Neural cell (in vitro differentiated cells): ENCODE data around the gene UPB1.

Experiments used
- EP300 ChIP-seq: fragments of 450-650 bp; conservative IDR thresholded peaks from 2 replicates; pipeline ENCODE4 v1.6.1; 2014; ENCODE audit warnings: antibody characterized with exemption, mild to moderate bottlenecking, moderate library complexity; ENCODE audit not compliant: poor library complexity, severe bottlenecking
- EZH2 ChIP-seq: fragments of 200-600, 300-800 bp; shearing (Covaris generic), sonication (generic); IDR thresholded peaks from 2 replicates; pipeline ENCODE4 v1.6.1; 2014; ENCODE audit warnings: antibody characterized with exemption, low read length, borderline replicate concordance, mild to moderate bottlenecking; ENCODE audit not compliant: insufficient read depth, poor library complexity, severe bottlenecking
- MXI1 ChIP-seq: fragments of 450-650 bp; conservative IDR thresholded peaks from 2 replicates; pipeline ENCODE4 v1.6.1; 2014; ENCODE audit warnings: antibody characterized with exemption, mild to moderate bottlenecking; ENCODE audit not compliant: poor library complexity, severe bottlenecking
- POLR2AphosphoS5 ChIP-seq: IDR thresholded peaks from 2 replicates; pipeline ENCODE4 v1.6.1; 2012
- RAD21 ChIP-seq: fragments of 450-650 bp; conservative IDR thresholded peaks from 2 replicates; pipeline ENCODE4 v1.6.1; 2014; ENCODE audit warnings: antibody characterized with exemption, mild to moderate bottlenecking, moderate library complexity
- SMC3 ChIP-seq: fragments of 450-650 bp; conservative IDR thresholded peaks from 2 replicates; pipeline ENCODE4 v1.6.1; 2014; ENCODE audit warnings: antibody characterized with exemption, mild to moderate bottlenecking, moderate library complexity; ENCODE audit not compliant: poor library complexity
- TAF1 ChIP-seq: IDR thresholded peaks from 2 replicates; pipeline ENCODE4 v1.6.1; 2012; ENCODE audit warnings: low read depth
- TF ChIP-seq, protein P1 (sequence below): fragments of 450-650 bp; IDR thresholded peaks from 2 replicates; pipeline ENCODE4 v1.5.1; 2014; ENCODE audit warnings: antibody characterized with exemption, mild to moderate bottlenecking, moderate library complexity; ENCODE audit not compliant: poor library complexity, severe bottlenecking
- TF ChIP-seq, protein P2 (sequence below): IDR thresholded peaks from 2 replicates; pipeline ENCODE4 v1.6.1; 2012; ENCODE audit warnings: borderline replicate concordance

DNA sequence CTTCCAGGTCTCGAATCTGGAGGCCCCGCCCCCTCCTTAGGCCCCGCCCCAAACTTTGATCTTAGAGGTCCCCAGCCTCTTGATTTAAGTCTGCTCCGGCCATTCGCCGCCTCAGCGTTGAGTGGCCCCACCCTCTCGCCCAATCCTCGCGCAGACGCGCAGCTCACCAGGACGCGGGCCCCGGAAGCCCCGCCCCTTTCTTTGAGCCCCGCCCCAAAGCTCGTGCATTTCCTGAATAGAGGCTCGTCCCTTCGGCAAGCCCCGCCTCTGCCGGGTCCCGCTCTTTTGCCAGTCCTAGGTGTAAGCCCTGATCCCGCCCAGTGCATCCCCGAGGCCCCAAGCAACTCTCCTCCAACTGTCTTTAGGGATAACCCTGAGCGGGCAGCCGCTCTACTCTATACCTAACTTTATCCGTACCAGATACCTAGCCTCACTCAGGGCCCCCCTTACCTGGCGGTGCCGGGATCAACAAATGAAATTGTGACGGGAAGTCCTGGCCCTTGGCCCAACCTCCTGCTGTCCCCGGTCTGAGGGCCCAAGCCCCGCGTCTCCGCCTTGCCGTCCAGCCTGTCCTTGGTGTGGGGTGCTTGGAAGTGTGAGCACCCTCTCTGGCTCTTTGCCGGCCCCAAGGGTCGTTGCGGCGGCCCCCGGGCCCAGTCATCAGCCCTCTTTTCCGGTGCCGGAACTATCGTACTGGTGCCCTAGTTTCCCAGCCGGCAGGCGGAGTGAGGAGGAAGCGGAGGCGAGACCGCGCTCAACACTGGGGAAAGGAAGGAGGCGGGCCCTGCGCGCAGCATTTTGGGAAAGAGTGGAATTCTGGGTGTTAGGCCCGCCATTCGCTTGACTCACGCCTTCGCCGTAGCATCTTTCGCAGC lies 60.3 kb downstream of the UPB1 start, which contains the start of gene SNRPD3:
- TF ChIP-seq, protein P1, sequence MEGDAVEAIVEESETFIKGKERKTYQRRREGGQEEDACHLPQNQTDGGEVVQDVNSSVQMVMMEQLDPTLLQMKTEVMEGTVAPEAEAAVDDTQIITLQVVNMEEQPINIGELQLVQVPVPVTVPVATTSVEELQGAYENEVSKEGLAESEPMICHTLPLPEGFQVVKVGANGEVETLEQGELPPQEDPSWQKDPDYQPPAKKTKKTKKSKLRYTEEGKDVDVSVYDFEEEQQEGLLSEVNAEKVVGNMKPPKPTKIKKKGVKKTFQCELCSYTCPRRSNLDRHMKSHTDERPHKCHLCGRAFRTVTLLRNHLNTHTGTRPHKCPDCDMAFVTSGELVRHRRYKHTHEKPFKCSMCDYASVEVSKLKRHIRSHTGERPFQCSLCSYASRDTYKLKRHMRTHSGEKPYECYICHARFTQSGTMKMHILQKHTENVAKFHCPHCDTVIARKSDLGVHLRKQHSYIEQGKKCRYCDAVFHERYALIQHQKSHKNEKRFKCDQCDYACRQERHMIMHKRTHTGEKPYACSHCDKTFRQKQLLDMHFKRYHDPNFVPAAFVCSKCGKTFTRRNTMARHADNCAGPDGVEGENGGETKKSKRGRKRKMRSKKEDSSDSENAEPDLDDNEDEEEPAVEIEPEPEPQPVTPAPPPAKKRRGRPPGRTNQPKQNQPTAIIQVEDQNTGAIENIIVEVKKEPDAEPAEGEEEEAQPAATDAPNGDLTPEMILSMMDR: peak; percentile 43
- TF ChIP-seq TAF1: peak; percentile 97
- TF ChIP-seq EP300: peak; percentile 49
- TF ChIP-seq POLR2AphosphoS5: peak; percentile 79
- peak; percentile 29 for TF ChIP-seq RAD21
- TF ChIP-seq MXI1: peak; percentile 85
- TF ChIP-seq, protein P2, sequence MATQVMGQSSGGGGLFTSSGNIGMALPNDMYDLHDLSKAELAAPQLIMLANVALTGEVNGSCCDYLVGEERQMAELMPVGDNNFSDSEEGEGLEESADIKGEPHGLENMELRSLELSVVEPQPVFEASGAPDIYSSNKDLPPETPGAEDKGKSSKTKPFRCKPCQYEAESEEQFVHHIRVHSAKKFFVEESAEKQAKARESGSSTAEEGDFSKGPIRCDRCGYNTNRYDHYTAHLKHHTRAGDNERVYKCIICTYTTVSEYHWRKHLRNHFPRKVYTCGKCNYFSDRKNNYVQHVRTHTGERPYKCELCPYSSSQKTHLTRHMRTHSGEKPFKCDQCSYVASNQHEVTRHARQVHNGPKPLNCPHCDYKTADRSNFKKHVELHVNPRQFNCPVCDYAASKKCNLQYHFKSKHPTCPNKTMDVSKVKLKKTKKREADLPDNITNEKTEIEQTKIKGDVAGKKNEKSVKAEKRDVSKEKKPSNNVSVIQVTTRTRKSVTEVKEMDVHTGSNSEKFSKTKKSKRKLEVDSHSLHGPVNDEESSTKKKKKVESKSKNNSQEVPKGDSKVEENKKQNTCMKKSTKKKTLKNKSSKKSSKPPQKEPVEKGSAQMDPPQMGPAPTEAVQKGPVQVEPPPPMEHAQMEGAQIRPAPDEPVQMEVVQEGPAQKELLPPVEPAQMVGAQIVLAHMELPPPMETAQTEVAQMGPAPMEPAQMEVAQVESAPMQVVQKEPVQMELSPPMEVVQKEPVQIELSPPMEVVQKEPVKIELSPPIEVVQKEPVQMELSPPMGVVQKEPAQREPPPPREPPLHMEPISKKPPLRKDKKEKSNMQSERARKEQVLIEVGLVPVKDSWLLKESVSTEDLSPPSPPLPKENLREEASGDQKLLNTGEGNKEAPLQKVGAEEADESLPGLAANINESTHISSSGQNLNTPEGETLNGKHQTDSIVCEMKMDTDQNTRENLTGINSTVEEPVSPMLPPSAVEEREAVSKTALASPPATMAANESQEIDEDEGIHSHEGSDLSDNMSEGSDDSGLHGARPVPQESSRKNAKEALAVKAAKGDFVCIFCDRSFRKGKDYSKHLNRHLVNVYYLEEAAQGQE: peak; percentile 78
- TF ChIP-seq EZH2: no peak
- TF ChIP-seq SMC3: peak; percentile 50
